Measurements from ENCODE around the gene TAPT1.
"Not testable (repeated sequence)": the region's sequence is repeated elsewhere in the genome, so short reads cannot be mapped to it uniquely, and the experiment has no call there.

TAPT1 gene

DNA sequence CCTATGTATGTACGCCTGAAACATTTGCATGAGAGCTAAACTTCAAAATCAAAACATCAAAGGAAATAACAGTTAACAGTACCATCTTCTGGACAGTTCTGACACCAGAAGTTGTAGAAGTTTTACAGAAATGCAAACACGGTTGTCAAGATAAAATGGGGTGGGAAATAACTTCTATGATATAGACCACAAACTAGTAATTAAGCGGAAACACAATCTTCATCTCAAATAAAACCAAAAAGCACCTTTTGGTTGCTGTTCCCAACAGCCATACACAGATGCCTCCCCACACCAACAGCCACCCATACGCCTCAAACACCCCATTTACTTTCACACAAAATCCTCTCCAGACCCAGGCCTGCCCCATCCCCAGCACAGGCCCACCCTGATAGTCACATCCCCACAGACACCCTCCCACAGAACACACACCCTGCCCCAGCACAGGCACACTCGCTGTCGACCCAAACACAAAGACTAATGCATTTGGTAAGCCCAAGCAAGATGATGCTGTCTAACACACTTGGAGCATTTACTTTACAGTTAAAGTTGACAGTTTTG lies 64.3 kb downstream of the TAPT1 start:
- TF ChIP-seq POLR2A (IDR thresholded peaks at IDR 0.05; ENCODE audit: low read depth, low read length) (no peak), TAF1 (IDR thresholded peaks at IDR 0.05; ENCODE audit: borderline replicate concordance, low read depth, low read length) (no peak), POLR2AphosphoS5 (IDR thresholded peaks at IDR 0.05; ENCODE audit: low read depth, low read length) (no peak)
- no peak for DNase-seq (ENCODE audit: insufficient read length)
- FAIRE-seq = no peak

DNA sequence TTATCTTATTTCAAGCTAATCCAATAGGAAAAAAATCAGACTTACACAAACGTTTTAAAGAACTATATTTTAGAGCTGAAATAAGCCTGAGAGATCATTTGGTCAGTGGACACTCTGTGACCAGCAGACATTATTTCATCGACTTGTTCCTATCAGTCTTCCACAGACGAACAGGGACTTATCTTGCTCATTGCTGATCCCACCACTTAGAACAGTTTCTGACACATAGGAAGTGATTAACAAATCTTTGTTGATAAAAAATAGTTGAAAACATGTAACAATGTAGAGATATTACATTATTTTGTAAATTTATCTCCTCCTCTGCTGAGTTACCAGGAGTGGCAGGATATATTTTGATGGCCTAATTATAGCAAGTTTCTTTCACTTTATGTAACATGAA lies 65.8 kb downstream of the TAPT1 start:
- no peak for TF ChIP-seq POLR2A (IDR thresholded peaks at IDR 0.05; ENCODE audit: low read depth, low read length)
- TF ChIP-seq POLR2AphosphoS5 (IDR thresholded peaks at IDR 0.05; ENCODE audit: low read depth, low read length) = no peak
- TF ChIP-seq TAF1 (IDR thresholded peaks at IDR 0.05; ENCODE audit: borderline replicate concordance, low read depth, low read length) = no peak
- no peak for DNase-seq (ENCODE audit: insufficient read length)
- FAIRE-seq = no peak

DNA sequence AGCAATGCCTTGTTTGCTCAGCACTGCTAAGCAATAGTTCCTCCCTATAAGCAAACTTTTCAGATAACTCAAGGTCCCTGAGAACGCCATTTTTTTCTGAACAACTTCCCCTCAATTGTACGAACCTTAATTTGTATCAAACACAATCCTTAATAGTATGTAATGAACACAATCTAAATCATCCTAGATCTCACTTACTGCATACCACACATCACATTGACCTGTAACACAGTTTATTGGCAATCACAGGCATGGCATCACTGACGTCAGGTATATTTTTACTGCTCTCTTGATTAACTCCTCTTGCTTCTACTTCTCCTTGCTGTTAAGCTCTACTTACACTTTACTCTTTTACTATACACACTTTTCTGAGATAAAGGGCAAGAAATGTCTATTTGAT lies 67.0 kb downstream of the TAPT1 start:
- FAIRE-seq (no peak), DNase-seq (ENCODE audit: insufficient read length) (no peak)

DNA sequence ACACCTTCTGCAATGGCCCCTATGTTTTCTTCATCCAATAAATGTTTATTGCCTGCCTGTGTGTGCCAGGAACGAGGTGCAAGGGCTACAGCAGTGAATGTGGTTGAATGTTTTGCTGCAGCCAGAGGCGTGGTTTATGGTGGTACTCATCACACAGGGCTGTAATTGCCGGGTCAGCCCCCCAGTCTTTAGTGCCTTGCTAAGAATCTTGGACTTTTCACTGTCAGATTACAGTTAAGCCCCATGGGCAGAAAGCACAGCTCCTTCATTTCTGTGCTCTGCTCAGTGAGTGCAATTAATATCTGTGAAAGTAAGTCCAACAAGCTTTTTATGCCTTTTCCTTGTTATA lies 67.8 kb downstream of the TAPT1 start:
- FAIRE-seq (no peak), DNase-seq (ENCODE audit: insufficient read length) (no peak)
- TF ChIP-seq POLR2A (IDR thresholded peaks at IDR 0.05; ENCODE audit: low read depth, low read length) = no peak
- TF ChIP-seq POLR2AphosphoS5 (IDR thresholded peaks at IDR 0.05; ENCODE audit: low read depth, low read length) = no peak
- no peak for TF ChIP-seq TAF1 (IDR thresholded peaks at IDR 0.05; ENCODE audit: borderline replicate concordance, low read depth, low read length)

More for the DNA sequence above, 67.0 kb downstream of the TAPT1 start:
- TF ChIP-seq TAF1 (IDR thresholded peaks at IDR 0.05; ENCODE audit: borderline replicate concordance, low read depth, low read length) = no peak
- no peak for TF ChIP-seq POLR2A (IDR thresholded peaks at IDR 0.05; ENCODE audit: low read depth, low read length)
- TF ChIP-seq POLR2AphosphoS5 (IDR thresholded peaks at IDR 0.05; ENCODE audit: low read depth, low read length) = no peak

DNA sequence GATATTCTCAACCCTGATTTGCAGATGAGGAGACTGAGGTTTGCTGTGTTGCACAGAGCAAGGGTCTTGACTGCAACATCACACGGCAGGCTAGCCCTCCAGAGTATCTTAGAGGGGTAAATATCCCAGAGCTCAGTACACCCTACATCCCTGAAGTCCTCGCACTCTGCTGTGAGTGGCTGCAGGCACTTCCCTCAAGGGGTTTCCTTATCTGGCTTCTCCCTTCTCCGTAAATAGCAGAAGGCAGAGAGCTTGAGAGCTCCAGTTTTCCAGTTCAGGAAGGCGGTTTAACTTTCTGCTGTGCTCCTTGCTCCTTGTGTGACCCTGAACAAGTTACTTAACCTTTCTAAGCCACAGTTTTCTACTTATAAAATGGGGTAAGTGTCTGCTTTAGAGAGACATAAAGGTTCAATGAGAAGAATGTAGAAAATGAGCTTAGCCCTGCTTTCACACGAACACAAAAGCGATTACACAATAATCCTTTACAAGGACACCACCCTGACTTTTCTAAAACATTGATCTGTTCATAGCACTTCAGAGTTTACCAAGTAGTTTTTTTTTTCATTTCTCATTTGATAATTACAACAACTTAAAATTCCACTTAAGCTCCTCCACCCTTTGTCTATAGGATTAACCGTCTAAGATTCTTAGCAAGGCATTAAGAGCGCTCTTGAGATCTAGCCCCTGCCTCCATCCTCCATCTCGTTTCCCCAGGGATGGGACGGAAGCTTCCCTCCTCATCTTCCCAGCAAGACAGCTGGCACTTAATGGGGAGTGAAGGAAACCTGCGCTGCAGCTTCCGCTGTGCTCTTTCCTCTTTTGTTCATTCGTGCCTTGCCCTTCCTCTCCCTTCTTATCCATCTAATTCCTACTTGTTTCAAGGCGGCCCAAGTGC lies 68.4 kb downstream of the TAPT1 start:
- DNase-seq (ENCODE audit: insufficient read length) = no peak
- no peak for FAIRE-seq
- TF ChIP-seq POLR2AphosphoS5 (IDR thresholded peaks at IDR 0.05; ENCODE audit: low read depth, low read length) (no peak), TAF1 (IDR thresholded peaks at IDR 0.05; ENCODE audit: borderline replicate concordance, low read depth, low read length) (no peak), POLR2A (IDR thresholded peaks at IDR 0.05; ENCODE audit: low read depth, low read length) (no peak)

DNA sequence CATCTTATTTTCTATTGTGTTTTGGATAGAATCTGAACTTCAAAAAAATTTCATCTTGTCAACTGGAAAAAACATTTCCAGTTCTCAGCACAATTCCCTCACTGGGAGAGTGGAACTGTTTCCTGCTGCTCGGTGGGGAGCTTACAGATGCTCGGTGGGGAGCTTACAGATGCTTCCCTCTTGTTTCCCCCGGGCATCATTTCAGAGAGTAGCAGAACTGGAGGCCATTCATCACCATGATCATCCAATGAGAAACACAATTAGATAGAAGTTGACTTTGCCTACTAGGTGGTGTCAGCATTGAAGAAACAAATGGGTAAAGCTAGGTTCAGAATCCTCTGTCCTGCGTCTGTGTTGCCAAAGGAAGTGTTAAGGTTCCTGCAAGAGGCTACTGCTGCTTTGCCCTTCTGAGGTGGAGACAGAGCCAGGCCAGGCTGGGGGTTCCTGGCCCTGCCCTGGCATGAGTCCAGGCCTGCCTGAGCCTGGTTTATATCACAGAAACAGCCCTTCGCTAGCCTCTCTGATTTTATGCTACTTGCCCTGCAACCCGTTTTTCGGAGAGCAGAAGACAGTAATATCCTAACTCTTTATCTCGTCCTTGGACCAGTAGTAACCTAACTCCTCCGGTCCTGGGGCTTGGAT lies 70.6 kb downstream of the TAPT1 start:
- no peak for FAIRE-seq
- TF ChIP-seq TAF1 (IDR thresholded peaks at IDR 0.05; ENCODE audit: borderline replicate concordance, low read depth, low read length) (no peak), POLR2AphosphoS5 (IDR thresholded peaks at IDR 0.05; ENCODE audit: low read depth, low read length) (no peak), POLR2A (IDR thresholded peaks at IDR 0.05; ENCODE audit: low read depth, low read length) (no peak)
- no peak for DNase-seq (ENCODE audit: insufficient read length)

DNA sequence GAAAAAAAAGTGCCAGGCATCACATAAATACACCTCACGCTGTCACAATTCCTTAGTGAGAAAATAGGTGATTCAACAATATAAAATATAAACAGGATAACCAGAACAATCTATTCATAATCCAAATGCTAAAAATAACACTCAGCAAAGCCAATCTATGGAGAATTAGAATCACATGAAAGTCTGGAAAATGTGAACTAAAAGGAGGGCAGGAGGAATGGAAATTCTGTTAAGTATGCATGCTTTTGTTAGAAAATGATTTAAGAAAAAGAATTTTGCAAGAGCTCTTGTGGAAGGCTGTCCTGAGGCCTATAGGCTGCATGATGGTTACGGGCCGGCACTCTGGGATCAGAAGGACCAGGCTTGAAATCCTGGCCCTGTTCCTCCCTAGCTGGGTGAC lies 71.8 kb downstream of the TAPT1 start:
- TF ChIP-seq POLR2AphosphoS5 (IDR thresholded peaks at IDR 0.05; ENCODE audit: low read depth, low read length) = no peak
- TF ChIP-seq TAF1 (IDR thresholded peaks at IDR 0.05; ENCODE audit: borderline replicate concordance, low read depth, low read length) = no peak
- no peak for TF ChIP-seq POLR2A (IDR thresholded peaks at IDR 0.05; ENCODE audit: low read depth, low read length)
- FAIRE-seq (no peak), DNase-seq (ENCODE audit: insufficient read length) (no peak)

DNA sequence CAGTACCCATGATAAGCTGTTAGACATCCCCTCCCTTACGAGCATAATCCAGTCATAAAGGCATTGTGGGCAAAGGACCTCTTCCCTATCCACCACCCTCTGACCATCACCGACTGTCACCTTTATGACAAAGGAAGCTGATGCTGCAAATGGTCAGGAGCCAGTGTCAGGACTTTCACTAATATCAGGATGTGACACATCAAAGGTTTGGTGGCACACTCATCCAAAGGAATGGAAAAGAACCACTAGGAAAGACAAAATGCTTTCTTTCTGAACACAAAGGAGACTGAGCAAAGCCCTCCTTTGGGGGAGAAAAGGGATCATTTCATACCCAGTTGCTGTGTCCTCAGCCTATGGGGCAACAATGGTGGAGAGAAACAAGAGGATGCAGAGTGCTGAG lies 75.6 kb downstream of the TAPT1 start:
- FAIRE-seq = no peak
- DNase-seq (ENCODE audit: insufficient read length) = no peak
- TF ChIP-seq POLR2A (IDR thresholded peaks at IDR 0.05; ENCODE audit: low read depth, low read length) (no peak), POLR2AphosphoS5 (IDR thresholded peaks at IDR 0.05; ENCODE audit: low read depth, low read length) (no peak), TAF1 (IDR thresholded peaks at IDR 0.05; ENCODE audit: borderline replicate concordance, low read depth, low read length) (no peak)

DNA sequence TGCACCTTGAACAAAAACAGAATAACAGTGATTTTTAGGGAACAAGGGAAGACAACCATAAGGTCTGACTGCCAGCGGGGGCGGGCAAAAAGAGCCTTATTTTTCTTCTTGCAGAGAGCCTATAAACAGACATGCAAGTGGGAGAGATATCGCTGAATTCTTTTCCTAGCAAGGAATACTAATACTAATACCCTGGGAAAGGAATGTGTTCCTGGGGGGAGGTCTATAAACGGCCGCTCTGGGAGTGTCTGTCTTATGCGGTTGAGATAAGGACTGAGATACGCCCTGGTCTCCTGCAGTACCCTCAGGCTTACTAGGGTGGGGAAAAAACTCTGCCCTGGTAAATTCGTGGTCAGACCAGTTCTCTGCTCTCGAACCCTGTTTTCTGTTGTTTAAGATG lies 81.4 kb downstream of the TAPT1 start:
- FAIRE-seq; DNase-seq (ENCODE audit: insufficient read length): not testable (repeated sequence)

DNA sequence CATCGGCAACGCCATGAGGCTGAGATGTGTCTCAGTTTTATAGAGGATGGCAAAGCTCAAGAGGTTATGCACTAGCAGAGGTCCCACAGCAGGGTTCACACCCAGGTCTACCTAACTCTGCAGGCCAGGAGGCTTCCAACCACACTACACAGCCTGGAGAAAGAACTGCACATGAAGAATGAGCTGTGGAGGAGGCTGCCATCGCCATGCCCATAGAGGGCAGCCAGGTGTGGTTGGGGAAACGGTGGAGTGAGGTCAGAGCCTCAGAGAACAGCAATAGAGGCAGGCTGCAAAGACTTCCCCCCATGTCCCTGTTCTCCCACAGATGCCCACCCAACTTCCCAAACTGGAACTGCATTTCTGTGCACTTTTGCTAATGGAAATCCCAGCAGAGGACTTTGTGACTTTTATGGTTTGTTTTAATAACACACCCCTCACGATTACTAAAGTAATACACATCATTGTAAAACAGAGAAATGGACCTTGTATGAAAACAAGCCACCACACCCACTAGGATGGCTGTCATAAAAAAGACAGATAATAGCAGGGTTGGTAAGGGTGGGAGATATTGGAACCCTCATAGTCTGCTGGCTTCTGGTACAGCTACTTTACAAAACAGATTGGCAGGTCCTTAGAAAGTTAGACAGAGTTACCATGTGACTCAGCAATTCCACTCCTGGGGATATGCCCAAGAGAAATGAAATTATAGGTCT lies 83.5 kb downstream of the TAPT1 start:
- DNase-seq (ENCODE audit: insufficient read length) = no peak
- no peak for TF ChIP-seq POLR2AphosphoS5 (IDR thresholded peaks at IDR 0.05; ENCODE audit: low read depth, low read length)
- no peak for TF ChIP-seq TAF1 (IDR thresholded peaks at IDR 0.05; ENCODE audit: borderline replicate concordance, low read depth, low read length)
- no peak for TF ChIP-seq POLR2A (IDR thresholded peaks at IDR 0.05; ENCODE audit: low read depth, low read length)
- no peak for FAIRE-seq

DNA sequence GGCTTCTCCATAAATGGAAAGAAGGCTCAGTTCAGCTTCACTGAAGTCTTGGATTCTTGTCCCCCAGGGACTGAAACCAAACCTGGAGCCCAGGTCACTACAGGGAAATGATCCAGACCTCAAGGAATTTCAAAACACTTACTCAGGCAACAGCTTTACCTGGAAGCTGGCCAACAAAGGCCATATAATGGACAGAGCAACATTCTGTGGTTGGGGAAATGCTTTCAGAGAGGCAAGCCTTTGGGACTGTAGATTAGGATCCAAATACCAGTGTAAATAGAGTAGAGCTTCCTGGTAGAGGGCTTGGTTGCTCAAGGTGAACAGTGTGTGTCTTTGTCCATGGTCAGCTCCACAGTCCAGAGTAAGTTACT lies 85.4 kb downstream of the TAPT1 start:
- no peak for DNase-seq (ENCODE audit: insufficient read length)
- no peak for FAIRE-seq
- TF ChIP-seq POLR2A (IDR thresholded peaks at IDR 0.05; ENCODE audit: low read depth, low read length) (no peak), TAF1 (IDR thresholded peaks at IDR 0.05; ENCODE audit: borderline replicate concordance, low read depth, low read length) (no peak), POLR2AphosphoS5 (IDR thresholded peaks at IDR 0.05; ENCODE audit: low read depth, low read length) (no peak)

Measured in GM12892 (cell line).